Right lobe of liver (tissue), 4 donors: ENCODE data around the gene TOX3.

Experiments used
- CTCF ChIP-seq, 4 donors: fragments of 200-600 bp in 3 of 4; fragments of 450-650 bp in 1 of 4; IDR thresholded peaks; one replicate each; pipeline versions ENCODE4 v1.5.1 to v1.8.0; 2016 to 2022; ENCODE audit warnings: antibody characterized with exemption in 4 of 4, mild to moderate bottlenecking in 2 of 4
- POLR2A ChIP-seq: fragments of 450-650 bp; IDR thresholded peaks from one replicate; pipeline ENCODE4 v1.6.1; 2017; ENCODE audit warnings: antibody characterized with exemption, mild to moderate bottlenecking
- donor health status: DM: no; HTN: no; CAD: no.
- donor health status: DM: no; HTN: no; CAD: no.
- donor health status: DM: no; HTN: yes; CAD: no.

DNA sequence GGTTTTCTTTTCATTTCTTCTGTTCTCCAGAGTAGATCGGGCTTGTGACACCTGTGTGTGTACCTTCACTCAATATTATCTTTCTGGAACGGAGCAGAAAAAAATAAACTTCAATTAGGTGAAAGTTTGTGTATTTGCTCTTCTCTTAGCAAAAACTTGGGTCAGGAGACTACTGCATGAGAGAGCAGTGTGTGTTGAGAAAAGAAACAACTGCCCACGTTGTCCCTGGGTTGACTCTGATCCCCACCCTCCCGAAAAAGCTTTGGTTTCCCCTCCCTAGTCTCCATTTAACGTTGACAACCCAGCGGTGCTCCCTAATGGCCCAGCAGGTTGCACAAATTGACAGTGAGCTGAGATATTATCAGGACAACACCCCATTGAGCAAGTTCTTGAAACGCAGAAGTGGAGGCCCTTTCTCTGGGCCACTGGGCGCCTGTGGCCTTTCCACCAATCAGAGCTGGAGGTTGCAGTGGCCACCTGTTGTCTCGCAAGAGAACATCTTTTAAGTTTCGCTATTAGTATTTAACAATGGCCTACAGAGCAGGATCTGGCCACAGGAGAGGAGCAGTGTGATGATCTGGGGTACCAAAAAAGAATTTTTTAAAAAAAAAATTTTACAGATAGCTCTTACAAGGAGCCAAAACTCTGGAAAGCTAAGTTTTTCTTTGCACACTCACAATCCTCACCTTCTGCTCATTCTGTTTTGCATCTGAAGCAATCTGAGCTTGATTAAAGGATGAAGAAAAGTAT is 1.5 kb upstream of the TOX3 start:
- TF ChIP-seq CTCF (IDR thresholded peaks at IDR 0.05): no peak
- no peak for TF ChIP-seq POLR2A
